Keratinocyte (primary cell): ENCODE measurements around the gene PTBP3.

Experiments used
- EZH2 ChIP-seq: IDR thresholded peaks from one replicate; pipeline ENCODE4 v1.6.1; 2012; ENCODE audit warnings: inconsistent platforms, mild to moderate bottlenecking, low read length, moderate library complexity
- TF ChIP-seq, protein P1 (sequence below), 3 experiments: IDR thresholded peaks in 1 of 3; conservative IDR thresholded peaks in 1 of 3; optimal IDR thresholded peaks in 1 of 3; 2 replicates in 2 of 3; 3 replicates in 1 of 3; pipeline versions ENCODE3 to v1.5.1; 2011; ENCODE audit warnings: low read length in 3 of 3, mild to moderate bottlenecking in 3 of 3, moderate library complexity in 2 of 3, control low read depth in 1 of 3, inconsistent platforms in 1 of 3; ENCODE audit not compliant: insufficient read depth in 2 of 3; ENCODE audit errors: extremely low read depth in 1 of 3

DNA sequence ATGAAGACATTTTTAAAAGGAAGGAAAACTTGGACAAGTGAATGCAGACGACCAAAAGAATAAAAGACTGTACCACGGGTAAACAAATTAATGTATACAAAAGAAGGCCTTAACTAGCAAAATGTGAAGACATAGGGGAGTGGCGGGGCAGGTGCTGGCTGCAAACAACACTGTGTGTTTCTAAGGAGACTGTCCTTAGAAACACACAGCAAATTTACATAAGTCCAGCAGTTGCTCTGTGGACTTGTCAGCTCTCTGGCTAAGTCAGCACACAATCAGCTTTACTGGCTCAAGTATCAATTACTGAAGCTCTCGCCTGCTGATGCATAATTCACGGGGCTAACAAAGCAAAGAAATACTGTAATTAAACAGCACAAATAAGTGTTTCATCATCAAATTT, 24.8 kb downstream of the PTBP3 start:
- TF ChIP-seq, protein P1, sequence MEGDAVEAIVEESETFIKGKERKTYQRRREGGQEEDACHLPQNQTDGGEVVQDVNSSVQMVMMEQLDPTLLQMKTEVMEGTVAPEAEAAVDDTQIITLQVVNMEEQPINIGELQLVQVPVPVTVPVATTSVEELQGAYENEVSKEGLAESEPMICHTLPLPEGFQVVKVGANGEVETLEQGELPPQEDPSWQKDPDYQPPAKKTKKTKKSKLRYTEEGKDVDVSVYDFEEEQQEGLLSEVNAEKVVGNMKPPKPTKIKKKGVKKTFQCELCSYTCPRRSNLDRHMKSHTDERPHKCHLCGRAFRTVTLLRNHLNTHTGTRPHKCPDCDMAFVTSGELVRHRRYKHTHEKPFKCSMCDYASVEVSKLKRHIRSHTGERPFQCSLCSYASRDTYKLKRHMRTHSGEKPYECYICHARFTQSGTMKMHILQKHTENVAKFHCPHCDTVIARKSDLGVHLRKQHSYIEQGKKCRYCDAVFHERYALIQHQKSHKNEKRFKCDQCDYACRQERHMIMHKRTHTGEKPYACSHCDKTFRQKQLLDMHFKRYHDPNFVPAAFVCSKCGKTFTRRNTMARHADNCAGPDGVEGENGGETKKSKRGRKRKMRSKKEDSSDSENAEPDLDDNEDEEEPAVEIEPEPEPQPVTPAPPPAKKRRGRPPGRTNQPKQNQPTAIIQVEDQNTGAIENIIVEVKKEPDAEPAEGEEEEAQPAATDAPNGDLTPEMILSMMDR (optimal IDR thresholded peaks at IDR 0.05 in 1 of 3, IDR thresholded peaks at IDR 0.05 in 1 of 3, conservative IDR thresholded peaks at IDR 0.05 in 1 of 3; ENCODE audit: extremely low read depth in 1 of 3, insufficient read depth in 2 of 3, low read length in 3 of 3), result no peak
- no peak for TF ChIP-seq EZH2
